Measurements from ENCODE around the gene CEMP1. TPM values are rescaled to one million over a fixed set of nuclear protein-coding genes. Genes with fewer than 3 reads are reported as not detected.

The CEMP1 gene
- total RNA-seq, 1 donor from 2014 or later = not detected

- peaks cover 0 to 10% of the 10 kb centered on the region in 2 donors for H3K36me3 ChIP-seq
- H3K4me1 ChIP-seq = peaks cover 9% of the 10 kb centered on the region
- intact Hi-C loops (cut with DNase I) = no loop called here
- no peaks in the 10 kb centered on the region for H3K27me3 ChIP-seq
- no peak overlapping the region for H3K27ac ChIP-seq
- TF ChIP-seq POLR2A (IDR thresholded peaks at IDR 0.05) = no peak
- TF ChIP-seq POLR2AphosphoS5 (IDR thresholded peaks at IDR 0.05; ENCODE audit: insufficient read depth in 1 of 2, low read depth in 1 of 2) = no peak
- TF ChIP-seq CTCF (IDR thresholded peaks at IDR 0.05) = no peak
- no peaks in the 10 kb centered on the region for H3K9me3 ChIP-seq
- no peak for DNase-seq (ENCODE audit: extremely low spot score in 2 of 2)
- no peak overlapping the region for H3K4me3 ChIP-seq
Observed at GRCh38 chr16:2492292-2492691, 38.9 kb downstream of the CEMP1 start.

DNA sequence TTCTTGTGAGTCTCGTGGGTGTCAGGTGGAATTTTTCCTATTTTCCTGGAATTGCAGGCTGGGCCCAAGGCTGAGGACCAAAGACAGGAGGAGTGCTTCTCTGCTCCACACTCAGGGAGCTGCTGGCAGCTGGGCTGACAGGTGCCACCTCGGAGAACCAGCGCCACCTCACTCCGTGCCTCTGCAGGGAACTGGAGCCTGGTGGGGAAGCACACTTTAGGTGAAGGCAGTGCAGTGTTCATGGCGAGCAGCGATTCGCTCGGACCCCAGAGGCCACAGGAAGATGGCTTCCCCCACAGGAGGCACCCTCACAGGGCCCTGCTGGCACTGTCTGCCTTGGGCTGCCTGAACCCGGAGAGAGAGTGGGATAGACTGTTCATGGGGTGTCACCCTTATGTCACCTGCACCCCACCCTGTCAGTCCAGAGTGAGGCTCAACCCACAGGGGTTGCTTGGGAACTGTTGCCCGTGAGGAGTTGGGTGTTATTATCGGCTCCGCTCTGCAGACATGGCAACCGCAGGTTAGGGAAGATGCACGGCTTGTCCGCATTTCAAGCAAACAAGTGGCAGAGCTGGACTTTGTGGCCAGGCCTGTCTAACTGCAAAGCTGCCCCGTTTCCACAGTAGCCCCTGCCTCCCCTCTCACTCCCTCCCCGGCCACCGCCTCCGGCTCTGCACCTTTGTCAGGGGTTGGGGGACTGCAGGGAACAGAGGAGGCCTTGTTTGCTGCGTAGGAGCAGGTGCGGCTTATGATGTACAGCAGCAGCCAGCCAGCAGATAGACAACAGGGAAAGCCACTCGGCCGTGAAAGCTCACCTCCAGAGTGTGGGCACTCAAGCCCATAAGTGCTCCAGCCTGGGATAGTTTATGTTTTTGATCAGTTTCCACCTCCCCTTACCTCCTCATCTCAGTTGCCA, 40.8 kb downstream of the CEMP1 start:
- intact Hi-C loops (cut with DNase I) = no loop called here
- Histone ChIP-seq H3K36me3 (no peaks in the 10 kb centered on the region), H3K4me1 (peaks cover 4% of the 10 kb centered on the region), H3K4me3 (no peak overlapping the region), H3K27me3 (no peaks in the 10 kb centered on the region), H3K9me3 (no peaks in the 10 kb centered on the region), H3K27ac (no peak overlapping the region)
- no peak for DNase-seq (ENCODE audit: extremely low spot score in 2 of 2)
- TF ChIP-seq POLR2A (IDR thresholded peaks at IDR 0.05) = no peak
- TF ChIP-seq CTCF (IDR thresholded peaks at IDR 0.05) = no peak
- TF ChIP-seq POLR2AphosphoS5 (IDR thresholded peaks at IDR 0.05; ENCODE audit: insufficient read depth in 1 of 2, low read depth in 1 of 2) = no peak

DNA sequence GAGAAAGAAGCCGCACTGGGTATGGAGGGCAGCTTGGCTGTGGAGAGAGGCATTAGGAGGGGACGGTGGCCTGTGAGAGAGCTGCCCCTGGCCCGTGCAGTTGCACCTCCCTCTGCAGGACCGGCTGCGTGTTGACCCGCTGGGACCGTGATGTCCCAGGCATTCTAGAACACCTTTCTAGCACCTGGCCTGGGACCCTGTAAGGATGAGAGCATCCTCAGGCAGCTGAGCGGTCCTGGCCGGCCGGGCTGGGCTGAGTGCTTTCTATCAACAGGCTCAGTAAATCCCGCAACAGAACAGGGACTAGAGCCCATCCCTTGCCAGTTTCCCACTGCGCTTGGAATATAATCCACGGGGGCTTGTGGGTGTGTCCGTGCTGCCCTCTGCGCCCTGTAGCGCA, 41.6 kb downstream of the CEMP1 start:
- intact Hi-C loops (cut with DNase I) = no loop called here

GRCh38 chr16:2487903-2488531, 43.2 kb downstream of the CEMP1 start:
- intact Hi-C loops (cut with DNase I) = no loop called here
- no peak for DNase-seq (ENCODE audit: extremely low spot score in 2 of 2)
- Histone ChIP-seq H3K9me3 (no peaks in the 10 kb centered on the region), H3K4me3 (no peak overlapping the region), H3K36me3 (no peaks in the 10 kb centered on the region), H3K27ac (no peak overlapping the region), H3K27me3 (no peaks in the 10 kb centered on the region), H3K4me1 (peaks cover 15% of the 10 kb centered on the region)
- TF ChIP-seq POLR2AphosphoS5 (IDR thresholded peaks at IDR 0.05; ENCODE audit: insufficient read depth in 1 of 2, low read depth in 1 of 2) (no peak), POLR2A (IDR thresholded peaks at IDR 0.05) (no peak), CTCF (IDR thresholded peaks at IDR 0.05) (no peak)

More for the DNA sequence above, 41.6 kb downstream of the CEMP1 start:
- no peak overlapping the region for H3K4me3 ChIP-seq
- TF ChIP-seq POLR2AphosphoS5 (IDR thresholded peaks at IDR 0.05; ENCODE audit: insufficient read depth in 1 of 2, low read depth in 1 of 2) (no peak), CTCF (IDR thresholded peaks at IDR 0.05) (no peak), POLR2A (IDR thresholded peaks at IDR 0.05) (no peak)
- H3K27ac ChIP-seq = no peak overlapping the region
- H3K4me1 ChIP-seq = peaks cover 4% of the 10 kb centered on the region
- H3K36me3 ChIP-seq = no peaks in the 10 kb centered on the region
- H3K9me3 ChIP-seq = no peaks in the 10 kb centered on the region
- no peaks in the 10 kb centered on the region for H3K27me3 ChIP-seq
- DNase-seq (ENCODE audit: extremely low spot score in 2 of 2) = no peak

- peaks cover 21% of the 10 kb centered on the region for H3K4me1 ChIP-seq
- no peak overlapping the region for H3K27ac ChIP-seq
- no peaks in the 10 kb centered on the region for H3K27me3 ChIP-seq
- TF ChIP-seq POLR2A (IDR thresholded peaks at IDR 0.05) (no peak), CTCF (IDR thresholded peaks at IDR 0.05) (no peak), POLR2AphosphoS5 (IDR thresholded peaks at IDR 0.05; ENCODE audit: insufficient read depth in 1 of 2, low read depth in 1 of 2) (no peak)
- intact Hi-C loops (cut with DNase I) = no loop called here
- no peaks in the 10 kb centered on the region for H3K9me3 ChIP-seq
- H3K4me3 ChIP-seq = no peak overlapping the region
- no peaks in the 10 kb centered on the region for H3K36me3 ChIP-seq
- DNase-seq (ENCODE audit: extremely low spot score in 2 of 2) = no peak
Observed at GRCh38 chr16:2487517-2487842, 43.7 kb downstream of the CEMP1 start.

Measured in vagina (tissue), 2 donors.